WTC11 (cell line): ENCODE measurements around the gene C13orf46.

ENCODE experiments used
- CTCF ChIP-seq: fragments of 200-600 bp; IDR thresholded peaks from 2 replicates; pipeline ENCODE4 v1.8.0; 2022; ENCODE audit warnings: antibody characterized with exemption
- ELF4 ChIP-seq: sonication (generic); formaldehyde crosslinking; IDR thresholded peaks from 2 replicates; pipeline ENCODE4 v1.8.1; 2022; ENCODE audit warnings: low read depth, mild to moderate bottlenecking, moderate library complexity, missing genetic modification reagents
- ESRRA ChIP-seq: sonication (generic); formaldehyde crosslinking; IDR thresholded peaks from 2 replicates; pipeline ENCODE4 v1.8.1; 2022; ENCODE audit warnings: mild to moderate bottlenecking, missing genetic modification reagents, borderline replicate concordance
- FOXJ3 ChIP-seq: sonication (generic); formaldehyde crosslinking; IDR thresholded peaks from 2 replicates; pipeline ENCODE4 v1.9.0; 2021; ENCODE audit warnings: missing genetic modification reagents, mild to moderate bottlenecking, borderline replicate concordance
- NFATC4 ChIP-seq: fragments of 250-450 bp; sonication (Bioruptor Pico); IDR thresholded peaks from 2 replicates; pipeline ENCODE4 v1.9.0; 2021; ENCODE audit warnings: mild to moderate bottlenecking
- NR2C2 ChIP-seq: sonication (generic); formaldehyde crosslinking; IDR thresholded peaks from 2 replicates; pipeline ENCODE4 v1.8.0; 2022; ENCODE audit warnings: mild to moderate bottlenecking, missing genetic modification reagents
- PREB ChIP-seq: sonication (generic); formaldehyde crosslinking; IDR thresholded peaks from 2 replicates; pipeline ENCODE4 v1.8.1; 2022; ENCODE audit warnings: mild to moderate bottlenecking, missing genetic modification reagents, moderate library complexity, borderline replicate concordance
- RELA ChIP-seq: sonication (generic); formaldehyde crosslinking; IDR thresholded peaks from 2 replicates; pipeline ENCODE4 v1.8.1; 2022; ENCODE audit warnings: missing genetic modification reagents, mild to moderate bottlenecking, borderline replicate concordance
- SP1 ChIP-seq: sonication (generic); formaldehyde crosslinking; conservative IDR thresholded peaks from 2 replicates; pipeline ENCODE4 v1.8.1; 2022; ENCODE audit warnings: missing genetic modification reagents
- TCF7 ChIP-seq: sonication (generic); formaldehyde crosslinking; IDR thresholded peaks from 2 replicates; pipeline ENCODE4 v1.8.0; 2022; ENCODE audit warnings: mild to moderate bottlenecking, low read depth, missing genetic modification reagents, moderate library complexity
- ZNF121 ChIP-seq: sonication (generic); formaldehyde crosslinking; IDR thresholded peaks from 2 replicates; pipeline ENCODE4 v1.8.0; 2023; ENCODE audit warnings: missing genetic modification reagents
- TF ChIP-seq, protein P1 (sequence below): sonication (generic); formaldehyde crosslinking; IDR thresholded peaks from 2 replicates; pipeline ENCODE4 v1.8.1; 2023; ENCODE audit warnings: mild to moderate bottlenecking, missing genetic modification reagents

DNA sequence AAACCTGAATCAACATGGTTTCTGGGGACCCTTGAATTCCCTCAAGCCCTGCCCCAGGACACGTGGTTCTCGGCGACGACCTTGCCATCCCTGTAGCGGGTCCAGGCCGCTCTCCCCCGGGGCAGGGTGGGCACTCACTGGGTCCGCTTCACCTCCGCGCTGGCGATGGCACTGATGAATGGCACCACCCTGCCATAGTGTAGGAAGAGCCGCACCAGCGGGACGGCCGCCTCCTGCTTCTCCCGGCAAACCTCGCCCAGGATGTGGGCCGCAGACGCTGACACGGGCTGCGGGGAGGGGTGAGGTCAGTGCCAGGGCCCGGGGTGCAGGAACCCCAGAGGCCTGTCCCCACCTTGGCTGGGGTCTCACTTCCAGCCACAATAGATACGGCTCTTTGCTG, 44.1 kb upstream of the C13orf46 start:
- TF ChIP-seq NR2C2 (no peak), FOXJ3 (no peak), TCF7 (no peak), PREB (CRISPR knock-in tag) (no peak), ELF4 (CRISPR knock-in tag) (no peak), CTCF (no peak), RELA (CRISPR knock-in tag) (no peak), ZNF121 (CRISPR knock-in tag) (no peak), SP1 (CRISPR knock-in tag) (no peak), NFATC4 (CRISPR knock-in tag) (no peak), ESRRA (CRISPR knock-in tag) (no peak)
- TF ChIP-seq, protein P1, sequence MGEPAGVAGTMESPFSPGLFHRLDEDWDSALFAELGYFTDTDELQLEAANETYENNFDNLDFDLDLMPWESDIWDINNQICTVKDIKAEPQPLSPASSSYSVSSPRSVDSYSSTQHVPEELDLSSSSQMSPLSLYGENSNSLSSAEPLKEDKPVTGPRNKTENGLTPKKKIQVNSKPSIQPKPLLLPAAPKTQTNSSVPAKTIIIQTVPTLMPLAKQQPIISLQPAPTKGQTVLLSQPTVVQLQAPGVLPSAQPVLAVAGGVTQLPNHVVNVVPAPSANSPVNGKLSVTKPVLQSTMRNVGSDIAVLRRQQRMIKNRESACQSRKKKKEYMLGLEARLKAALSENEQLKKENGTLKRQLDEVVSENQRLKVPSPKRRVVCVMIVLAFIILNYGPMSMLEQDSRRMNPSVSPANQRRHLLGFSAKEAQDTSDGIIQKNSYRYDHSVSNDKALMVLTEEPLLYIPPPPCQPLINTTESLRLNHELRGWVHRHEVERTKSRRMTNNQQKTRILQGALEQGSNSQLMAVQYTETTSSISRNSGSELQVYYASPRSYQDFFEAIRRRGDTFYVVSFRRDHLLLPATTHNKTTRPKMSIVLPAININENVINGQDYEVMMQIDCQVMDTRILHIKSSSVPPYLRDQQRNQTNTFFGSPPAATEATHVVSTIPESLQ (CRISPR knock-in tag), result no peak
